ENCODE data around the gene KNSTRN. TPM values are rescaled to one million over a fixed set of nuclear protein-coding genes. Genes with fewer than 3 reads are reported as not detected.

KNSTRN gene
- total and polyA plus RNA-seq, 2 of the 4 experiments (the other 2 are of a cell fraction), result 33.1 to 73.5 TPM

DNA sequence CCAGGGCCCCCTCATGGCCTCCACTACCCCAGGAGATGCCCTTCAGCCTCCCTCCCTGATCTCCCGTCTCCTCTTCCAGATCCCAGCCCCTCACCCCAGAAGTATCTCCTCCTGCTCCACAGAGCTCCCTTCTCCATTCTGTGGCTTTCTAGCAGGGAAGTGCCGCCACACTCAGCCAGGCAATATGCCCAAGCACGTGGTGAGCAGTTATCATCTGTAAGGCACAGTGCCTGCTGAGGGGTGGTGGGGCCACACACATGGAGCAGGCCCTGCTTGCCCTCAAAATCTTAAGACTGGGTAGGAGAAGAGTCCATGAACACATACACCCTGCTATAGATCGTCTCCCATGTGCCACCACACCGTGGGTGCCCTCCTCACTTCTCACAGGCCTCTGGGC, 34.0 kb upstream of the KNSTRN start:
- no peak overlapping the region for H4K8ac ChIP-seq (ENCODE audit: low read depth in 2 of 2, low read length in 2 of 2)
- no peak overlapping the region for H3K4me2 ChIP-seq (ENCODE audit: low read depth, low read length)
- no peak overlapping the region for H4K91ac ChIP-seq (ENCODE audit: insufficient read depth, low read depth, low read length)
- no peak overlapping the region for H3K4me3 ChIP-seq (ENCODE audit: insufficient read depth, low read depth, low read length)
- ChIA-PET POLR2A (ENCODE audit: unreplicated experiment) (no interaction called here), CTCF (no interaction called here)
- H2AK5ac ChIP-seq (ENCODE audit: low read depth, low read length), result 0 out of 2 replicates have a peak overlapping the region, but pooled peaks have one; percentile 11
- H3K23ac ChIP-seq (ENCODE audit: low read depth, low read length), result no peak overlapping the region
- H2AK9ac ChIP-seq (replicated peaks; ENCODE audit: low read depth, low read length, poor library complexity), result no peak overlapping the region
- TF ChIP-seq MAFK (IDR thresholded peaks at IDR 0.05; ENCODE audit: low read depth, low read length), result no peak
- TF ChIP-seq, protein P1, sequence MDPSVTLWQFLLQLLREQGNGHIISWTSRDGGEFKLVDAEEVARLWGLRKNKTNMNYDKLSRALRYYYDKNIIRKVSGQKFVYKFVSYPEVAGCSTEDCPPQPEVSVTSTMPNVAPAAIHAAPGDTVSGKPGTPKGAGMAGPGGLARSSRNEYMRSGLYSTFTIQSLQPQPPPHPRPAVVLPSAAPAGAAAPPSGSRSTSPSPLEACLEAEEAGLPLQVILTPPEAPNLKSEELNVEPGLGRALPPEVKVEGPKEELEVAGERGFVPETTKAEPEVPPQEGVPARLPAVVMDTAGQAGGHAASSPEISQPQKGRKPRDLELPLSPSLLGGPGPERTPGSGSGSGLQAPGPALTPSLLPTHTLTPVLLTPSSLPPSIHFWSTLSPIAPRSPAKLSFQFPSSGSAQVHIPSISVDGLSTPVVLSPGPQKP (IDR thresholded peaks at IDR 0.05; ENCODE audit: borderline replicate concordance, low read depth, low read length), result no peak
- TF ChIP-seq MXI1 (IDR thresholded peaks at IDR 0.05; ENCODE audit: borderline replicate concordance, low read depth, low read length), result no peak
- no peak for TF ChIP-seq POLR2A (IDR thresholded peaks at IDR 0.05; ENCODE audit: low read depth, low read length)
- H2BK5ac ChIP-seq (ENCODE audit: low read depth, low read length, poor library complexity, severe bottlenecking), result no peak overlapping the region
- no peak overlapping the region for H4K5ac ChIP-seq (ENCODE audit: low read depth, low read length)
- dilution Hi-C loops (cut with HindIII; ENCODE audit: low sequenced_read_pairs, unreplicated experiment) (no loop called here), in situ Hi-C loops (cut with MboI; ENCODE audit: low sequenced_read_pairs) (no loop called here), intact Hi-C loops (cut with micrococcal nuclease) (no loop called here)
- H3K9me1 ChIP-seq (ENCODE audit: insufficient read depth, low read length), result peaks cover 4% of the 10 kb centered on the region; the same call in 1 of the 2 replicates
- no peak overlapping the region for H3K4ac ChIP-seq (ENCODE audit: low read depth, low read length)
- no peaks in the 10 kb centered on the region for H3K9me3 ChIP-seq (ENCODE audit: control insufficient read depth, insufficient read depth, low read length)
- no peaks in the 10 kb centered on the region for H4K20me1 ChIP-seq (ENCODE audit: insufficient read depth, low read length)
- no peak overlapping the region for H3K56ac ChIP-seq (ENCODE audit: extremely low read depth, insufficient read depth, low read length)
- H3K79me1 ChIP-seq (ENCODE audit: low read depth in 1 of 2, low read length in 2 of 2), result no peaks in the 10 kb centered on the region
- H2BK15ac ChIP-seq (ENCODE audit: low read depth, low read length), result no peak overlapping the region
- no peak overlapping the region for H2BK20ac ChIP-seq (ENCODE audit: low read depth, low read length)
- no peak overlapping the region for H3K9ac ChIP-seq (ENCODE audit: low read depth, low read length)
- no peak overlapping the region for H3K18ac ChIP-seq (ENCODE audit: low read depth, low read length)
- H3K4me1 ChIP-seq (ENCODE audit: control insufficient read depth, insufficient read depth, low read length), result peaks cover 12% of the 10 kb centered on the region
- H3K27me3 ChIP-seq (ENCODE audit: control insufficient read depth, insufficient read depth, low read length), result peaks cover 16% of the 10 kb centered on the region
- no peak overlapping the region for H3K27ac ChIP-seq (ENCODE audit: insufficient read depth, low read length)
- H2AFZ ChIP-seq (replicated peaks; ENCODE audit: low read length, poor library complexity), result no peak overlapping the region
- no peak overlapping the region for H2BK120ac ChIP-seq (ENCODE audit: low read depth, low read length)
- H3K14ac ChIP-seq (replicated peaks; ENCODE audit: low read depth, low read length), result no peak overlapping the region
- no peak for ATAC-seq (ENCODE audit: low read depth)
- no peaks in the 10 kb centered on the region for H3K36me3 ChIP-seq (ENCODE audit: control insufficient read depth, insufficient read depth, low read length)
- 70% methylated on average over 2 of the region's 5 CpGs; no CpG with 5 or more reads in 1 of the 2 experiments for WGBS, 2 experiments (ENCODE audit: extremely low coverage in 2 of 2, insufficient read length in 1 of 2)
- BruUV-seq (replicated peaks), result no TSS peak
- DNase-seq, result no peak
